Hematopoietic multipotent progenitor cell (in vitro differentiated cells): ENCODE results near the gene ABCC3. TPM values are rescaled to one million over a fixed set of nuclear protein-coding genes. Genes with fewer than 3 reads are reported as not detected.

Experiments
- DNase-seq, 3 donors: peaks; one replicate each; pipeline ENCODE4 v3.0.0-alpha.2; 2011 to 2015; ENCODE audit warnings: low read depth in 2 of 3, low spot score in 2 of 3
- small RNA-seq: library from RNA; depleted of rRNA; stranded (forward); fragments of <200 nt; gene quantifications from one replicate; pipeline ENCODE3, GENCODE V24; 2012
- total RNA-seq: library from RNA; depleted of rRNA; stranded (reverse); fragments of >200 nt; gene quantifications from one replicate; pipeline ENCODE4 v1.2.3, GENCODE V29; 2012

Gene ABCC3
- total RNA-seq, 1 donor, result 1.6 TPM

DNA sequence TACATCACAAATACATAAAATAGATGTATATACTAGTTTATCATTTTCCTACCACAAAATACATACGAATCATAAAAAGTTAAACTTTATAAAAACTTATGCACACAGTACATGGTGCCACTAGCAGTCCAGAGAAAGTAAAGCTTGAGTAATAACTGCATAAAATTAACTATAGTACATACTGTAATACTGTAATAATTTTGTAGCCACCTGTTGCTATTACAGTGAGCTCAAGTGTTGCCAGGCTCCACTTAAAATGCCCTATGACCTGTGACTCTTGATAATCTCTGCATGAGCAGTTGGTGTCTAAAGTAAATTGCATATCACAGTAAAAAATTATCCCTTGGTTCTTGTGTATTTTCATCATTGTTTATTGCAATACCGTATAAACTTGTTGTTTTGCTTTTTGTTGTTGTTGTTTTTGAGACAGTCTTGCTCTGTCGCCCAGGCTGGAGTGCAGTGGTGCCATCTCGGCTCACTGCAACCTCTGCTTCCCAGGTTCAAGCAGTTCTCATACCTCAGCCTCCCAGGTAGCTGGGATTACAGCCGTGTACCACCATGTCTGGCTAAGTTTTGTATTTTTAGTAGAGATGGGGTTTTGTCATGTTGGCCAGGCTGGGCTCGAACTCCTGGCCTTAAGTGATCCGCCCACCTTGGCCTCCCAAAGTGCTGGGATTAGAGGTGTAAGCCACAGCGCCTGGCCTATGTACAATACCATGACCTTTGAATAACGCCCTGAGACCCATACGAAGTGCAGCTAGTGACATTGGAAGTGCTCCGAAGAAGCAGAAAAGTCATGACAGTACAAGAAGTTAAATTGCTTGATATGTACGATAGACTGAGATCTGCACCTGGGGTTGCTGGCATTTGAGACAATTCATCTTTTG lies 91.3 kb downstream of the ABCC3 start:
- no peak for DNase-seq

DNA sequence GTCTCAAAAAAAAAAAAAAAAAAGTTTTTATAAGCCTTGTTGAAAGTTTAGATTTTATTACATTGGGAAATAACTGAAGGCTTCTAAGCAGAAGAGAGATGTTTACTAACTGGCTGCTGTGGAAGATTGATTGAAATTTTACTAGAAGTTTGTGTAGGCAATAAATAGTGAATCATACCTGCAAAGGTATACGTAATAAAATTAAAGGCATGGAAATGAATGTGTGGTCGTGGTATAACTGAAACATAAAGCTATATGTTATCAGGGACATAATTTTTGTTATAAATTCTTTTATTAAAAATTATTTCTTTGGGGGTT lies 93.4 kb downstream of the ABCC3 start:
- no peak for DNase-seq

DNA sequence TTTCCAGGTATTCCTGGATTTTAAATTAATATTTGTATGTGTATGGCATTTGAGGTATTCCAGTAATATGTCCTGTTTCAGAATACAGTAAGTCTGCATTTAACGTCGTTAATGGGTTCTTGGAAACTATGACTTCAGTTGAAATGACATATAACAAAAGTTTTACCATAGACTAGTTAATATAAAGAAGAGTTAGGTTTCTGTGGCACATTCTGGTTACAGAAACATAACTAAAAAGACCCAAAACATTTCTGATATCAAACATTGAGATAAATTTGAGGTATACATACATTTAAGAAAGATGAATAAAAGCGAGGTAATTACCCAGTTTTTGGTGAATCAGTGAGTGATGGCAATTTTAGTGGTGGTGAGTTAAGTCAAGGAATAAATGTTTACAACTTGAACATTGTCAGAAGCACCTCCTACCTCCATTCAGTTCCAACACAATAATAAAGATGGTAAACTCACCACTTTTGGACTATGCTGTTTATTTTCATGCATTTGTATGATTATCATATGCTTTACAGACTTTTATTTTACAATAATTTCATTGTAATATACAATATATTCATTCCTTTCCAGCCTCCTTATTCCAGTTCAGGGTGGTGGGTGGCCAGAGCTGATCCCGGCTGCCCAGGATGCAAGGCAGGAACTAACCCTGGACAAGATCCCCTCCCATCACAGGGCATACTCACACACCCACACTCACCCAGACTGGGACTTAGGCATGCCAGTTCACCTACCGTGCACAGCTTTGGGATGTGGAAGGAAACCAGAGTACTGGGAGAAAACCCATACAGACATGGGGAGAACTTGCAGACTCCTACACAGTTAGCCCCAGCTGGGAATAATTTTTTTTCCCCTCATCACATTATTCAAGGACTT lies 94.4 kb downstream of the ABCC3 start:
- DNase-seq, result no peak

DNA sequence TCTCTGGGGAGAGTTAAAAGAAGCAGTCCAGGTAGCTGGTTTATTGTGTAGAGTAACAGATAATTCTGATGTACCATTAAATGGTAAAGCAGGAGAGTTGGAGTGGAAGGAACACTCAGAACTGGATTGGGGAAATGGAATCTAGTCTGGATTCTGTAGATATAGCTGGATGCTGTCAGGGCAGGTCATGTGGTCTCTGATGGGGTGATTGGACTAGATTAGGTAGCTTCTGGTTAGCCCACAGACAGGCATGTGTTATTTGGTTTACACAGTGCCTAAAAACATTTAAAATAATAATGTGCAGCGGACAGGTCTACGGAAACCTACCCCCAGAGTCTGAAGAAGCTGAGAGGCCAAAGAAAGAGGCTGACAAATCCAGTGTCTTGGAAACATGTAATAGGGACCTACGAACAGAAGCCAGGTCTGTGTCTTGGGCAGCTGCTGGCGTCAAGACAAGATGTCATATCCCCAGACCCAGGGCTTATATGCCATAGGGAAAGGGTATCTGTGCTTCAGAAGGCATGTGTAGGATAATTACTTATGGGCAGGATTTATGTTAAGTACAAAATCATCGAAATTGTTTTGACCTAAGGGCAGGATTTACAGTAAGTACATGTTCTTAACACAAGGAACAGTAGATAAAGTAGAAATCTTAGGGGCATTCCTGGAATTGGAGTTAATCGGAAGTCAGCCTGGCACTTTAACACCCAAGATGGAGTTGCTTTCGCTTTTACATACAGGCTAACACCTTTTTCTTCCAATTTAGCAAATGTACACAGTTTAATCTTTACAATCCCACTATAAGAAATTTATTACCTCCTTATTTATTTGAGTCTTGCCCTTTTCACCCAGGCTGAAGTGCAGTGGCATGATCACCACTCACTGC lies 97.1 kb downstream of the ABCC3 start:
- DNase-seq, result peak in 1 of 3 donors; percentile 8

DNA sequence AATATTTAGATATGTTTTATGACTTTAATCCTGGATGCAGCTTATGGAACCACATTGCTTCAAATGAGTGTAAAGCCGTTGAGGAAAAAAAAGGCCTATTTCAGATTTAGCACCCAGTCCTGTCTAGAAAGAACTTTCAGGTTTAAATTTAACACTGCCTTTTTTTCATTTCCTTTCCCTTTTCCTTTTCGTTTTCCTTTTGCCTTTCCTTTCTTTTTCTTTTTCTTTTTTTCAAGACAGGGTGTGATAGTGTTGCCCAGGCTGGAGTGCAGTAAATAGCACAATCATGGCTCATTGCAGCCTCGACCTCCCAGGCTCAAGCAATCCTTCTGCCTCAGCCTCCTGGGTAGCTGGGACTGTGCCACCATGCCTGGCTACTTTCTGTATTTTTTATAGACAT lies 100.6 kb downstream of the ABCC3 start:
- DNase-seq, result no peak

DNA sequence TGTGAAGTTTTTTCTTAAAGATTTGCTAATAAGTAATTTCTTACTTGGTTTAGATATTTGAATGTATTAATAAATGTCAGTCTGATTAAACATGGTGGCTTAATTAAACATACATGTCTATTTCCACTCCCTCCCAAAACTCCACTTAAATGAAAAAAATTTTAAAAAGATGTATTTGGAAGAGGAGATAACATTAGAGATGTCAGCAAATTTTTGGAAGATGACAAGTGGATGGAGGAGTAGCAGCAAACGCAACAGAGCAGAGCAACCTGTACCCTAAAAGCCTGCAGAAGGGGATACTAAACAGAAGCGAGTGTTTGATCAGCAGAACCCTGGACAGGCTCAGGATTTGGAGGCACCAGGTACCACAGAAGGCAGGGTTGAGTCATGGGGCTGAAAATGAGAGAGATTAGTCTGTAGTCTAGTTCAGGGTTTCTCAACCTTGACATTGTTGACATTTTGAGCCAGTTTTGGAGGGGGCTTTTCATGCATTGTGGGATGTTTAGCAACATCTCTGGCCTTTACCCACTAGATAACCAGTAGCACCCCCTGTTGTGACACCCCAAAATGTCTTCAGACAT lies 102.5 kb downstream of the ABCC3 start:
- DNase-seq, result no peak

DNA sequence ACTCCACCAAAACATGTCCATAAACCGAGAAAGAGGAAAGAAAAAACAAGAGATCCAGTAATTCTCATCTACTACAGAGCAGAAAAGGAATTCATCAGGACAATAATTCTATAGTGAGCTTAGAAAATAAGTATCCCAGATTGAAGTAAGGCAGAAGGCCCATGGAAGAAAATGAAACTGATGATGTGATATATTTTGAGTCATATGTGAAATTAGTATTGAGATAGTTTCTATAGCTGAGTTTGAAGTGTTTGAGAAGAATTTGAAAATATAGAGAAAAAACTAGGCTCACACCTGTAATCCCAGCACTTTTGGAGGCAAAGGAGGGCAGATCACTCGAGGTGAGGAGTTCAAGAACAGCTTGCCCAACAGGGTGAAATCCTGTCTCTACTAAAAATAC lies 104.4 kb downstream of the ABCC3 start:
- DNase-seq, result no peak

Small RNAs within 50 kb of the gene (small RNA-seq; reads per million reads assigned to genes)
- gene RF00019, result not detected

Other genes with a start within 250 kb of the ABCC3 start
- 59.8 TPM for gene LRRC59, start 237.4 kb upstream of the ABCC3 start, total RNA-seq
- gene ACSF2, start 208.7 kb upstream of the ABCC3 start, total RNA-seq, result 35.8 TPM
- under 0.01 TPM for gene CHAD, start 166.0 kb upstream of the ABCC3 start, total RNA-seq
- 31.0 TPM for gene RSAD1, start 156.0 kb upstream of the ABCC3 start, total RNA-seq
- 5.4 TPM for gene MYCBPAP, start 126.4 kb upstream of the ABCC3 start, total RNA-seq
- under 0.01 TPM for gene EPN3, start 102.1 kb upstream of the ABCC3 start, total RNA-seq
- gene SPATA20, start 87.7 kb upstream of the ABCC3 start, total RNA-seq, result 50.9 TPM
- under 0.01 TPM for gene CACNA1G, start 74.2 kb upstream of the ABCC3 start, total RNA-seq
- gene ANKRD40, start 73.0 kb downstream of the ABCC3 start, total RNA-seq, result 11.8 TPM
- 34.5 TPM for gene LUC7L3, start 84.7 kb downstream of the ABCC3 start, total RNA-seq
- gene ANKRD40CL, start 132.6 kb downstream of the ABCC3 start, total RNA-seq, result 0.27 TPM
- gene WFIKKN2, start 200.7 kb downstream of the ABCC3 start, total RNA-seq, result under 0.01 TPM
- 12.1 TPM for gene TOB1, start 231.5 kb downstream of the ABCC3 start, total RNA-seq